Adrenal gland (tissue), 5 donors: ENCODE data around the gene GDF10.

Experiments
- POLR2A ChIP-seq, 2 donors: fragments of 450-650 bp; IDR thresholded peaks; one replicate each; pipeline ENCODE4 v1.6.1; 2017; ENCODE audit warnings: antibody characterized with exemption in 2 of 2, mild to moderate bottlenecking in 2 of 2, moderate library complexity in 1 of 2
- TF ChIP-seq, protein P1 (sequence below), 6 experiments: fragments of 450-650 bp in 4 of 6; fragments of 200-600 bp in 2 of 6; sonication (generic) in 1 of 6; IDR thresholded peaks; 1 replicate in 5 of 6; 2 replicates in 1 of 6; pipeline versions ENCODE4 v1.5.1 to v1.8.0; 2016 to 2021; ENCODE audit warnings: antibody characterized with exemption in 6 of 6, mild to moderate bottlenecking in 2 of 6, moderate library complexity in 1 of 6
- donor health status: DM: no; HTN: no; CAD: no.

DNA sequence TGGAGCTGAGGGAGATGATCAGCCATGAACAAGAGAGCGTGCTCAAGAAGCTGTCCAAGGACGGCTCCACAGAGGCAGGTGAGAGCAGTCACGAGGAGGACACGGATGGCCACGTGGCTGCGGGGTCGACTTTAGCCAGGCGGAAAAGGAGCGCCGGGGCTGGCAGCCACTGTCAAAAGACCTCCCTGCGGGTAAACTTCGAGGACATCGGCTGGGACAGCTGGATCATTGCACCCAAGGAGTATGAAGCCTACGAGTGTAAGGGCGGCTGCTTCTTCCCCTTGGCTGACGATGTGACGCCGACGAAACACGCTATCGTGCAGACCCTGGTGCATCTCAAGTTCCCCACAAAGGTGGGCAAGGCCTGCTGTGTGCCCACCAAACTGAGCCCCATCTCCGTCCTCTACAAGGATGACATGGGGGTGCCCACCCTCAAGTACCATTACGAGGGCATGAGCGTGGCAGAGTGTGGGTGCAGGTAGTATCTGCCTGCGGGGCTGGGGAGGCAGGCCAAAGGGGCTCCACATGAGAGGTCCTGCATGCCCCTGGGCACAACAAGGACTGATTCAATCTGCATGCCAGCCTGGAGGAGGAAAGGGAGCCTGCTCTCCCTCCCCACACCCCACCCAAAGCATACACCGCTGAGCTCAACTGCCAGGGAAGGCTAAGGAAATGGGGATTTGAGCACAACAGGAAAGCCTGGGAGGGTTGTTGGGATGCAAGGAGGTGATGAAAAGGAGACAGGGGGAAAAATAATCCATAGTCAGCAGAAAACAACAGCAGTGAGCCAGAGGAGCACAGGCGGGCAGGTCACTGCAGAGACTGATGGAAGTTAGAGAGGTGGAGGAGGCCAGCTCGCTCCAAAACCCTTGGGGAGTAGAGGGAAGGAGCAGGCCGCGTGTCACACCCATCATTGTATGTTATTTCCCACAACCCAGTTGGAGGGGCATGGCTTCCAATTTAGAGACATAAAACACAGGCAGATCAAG is 25.6 kb downstream of the GDF10 start:
- TF ChIP-seq, protein P1, sequence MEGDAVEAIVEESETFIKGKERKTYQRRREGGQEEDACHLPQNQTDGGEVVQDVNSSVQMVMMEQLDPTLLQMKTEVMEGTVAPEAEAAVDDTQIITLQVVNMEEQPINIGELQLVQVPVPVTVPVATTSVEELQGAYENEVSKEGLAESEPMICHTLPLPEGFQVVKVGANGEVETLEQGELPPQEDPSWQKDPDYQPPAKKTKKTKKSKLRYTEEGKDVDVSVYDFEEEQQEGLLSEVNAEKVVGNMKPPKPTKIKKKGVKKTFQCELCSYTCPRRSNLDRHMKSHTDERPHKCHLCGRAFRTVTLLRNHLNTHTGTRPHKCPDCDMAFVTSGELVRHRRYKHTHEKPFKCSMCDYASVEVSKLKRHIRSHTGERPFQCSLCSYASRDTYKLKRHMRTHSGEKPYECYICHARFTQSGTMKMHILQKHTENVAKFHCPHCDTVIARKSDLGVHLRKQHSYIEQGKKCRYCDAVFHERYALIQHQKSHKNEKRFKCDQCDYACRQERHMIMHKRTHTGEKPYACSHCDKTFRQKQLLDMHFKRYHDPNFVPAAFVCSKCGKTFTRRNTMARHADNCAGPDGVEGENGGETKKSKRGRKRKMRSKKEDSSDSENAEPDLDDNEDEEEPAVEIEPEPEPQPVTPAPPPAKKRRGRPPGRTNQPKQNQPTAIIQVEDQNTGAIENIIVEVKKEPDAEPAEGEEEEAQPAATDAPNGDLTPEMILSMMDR (IDR thresholded peaks at IDR 0.05) = no peak
- no peak for TF ChIP-seq POLR2A (IDR thresholded peaks at IDR 0.05)
